HFF-Myc (cell line): ENCODE results near the gene TFG.

Experiments used
- DNase-seq: peaks from one replicate; pipeline ENCODE4 v3.0.0-alpha.2; 2011; ENCODE audit warnings: low read depth; ENCODE audit errors: extremely low read depth
- H3K4me3 ChIP-seq: replicated peaks from 2 replicates; pipeline ENCODE4 v1.5.1; 2011; ENCODE audit warnings: low read depth, mild to moderate bottlenecking, control low read depth, low read length
- TF ChIP-seq, protein P1 (sequence below): IDR thresholded peaks from 2 replicates; pipeline ENCODE4 v1.5.1; 2012; ENCODE audit warnings: mild to moderate bottlenecking, low read depth, low read length, control low read depth; ENCODE audit errors: missing control alignments

The TFG gene

DNA sequence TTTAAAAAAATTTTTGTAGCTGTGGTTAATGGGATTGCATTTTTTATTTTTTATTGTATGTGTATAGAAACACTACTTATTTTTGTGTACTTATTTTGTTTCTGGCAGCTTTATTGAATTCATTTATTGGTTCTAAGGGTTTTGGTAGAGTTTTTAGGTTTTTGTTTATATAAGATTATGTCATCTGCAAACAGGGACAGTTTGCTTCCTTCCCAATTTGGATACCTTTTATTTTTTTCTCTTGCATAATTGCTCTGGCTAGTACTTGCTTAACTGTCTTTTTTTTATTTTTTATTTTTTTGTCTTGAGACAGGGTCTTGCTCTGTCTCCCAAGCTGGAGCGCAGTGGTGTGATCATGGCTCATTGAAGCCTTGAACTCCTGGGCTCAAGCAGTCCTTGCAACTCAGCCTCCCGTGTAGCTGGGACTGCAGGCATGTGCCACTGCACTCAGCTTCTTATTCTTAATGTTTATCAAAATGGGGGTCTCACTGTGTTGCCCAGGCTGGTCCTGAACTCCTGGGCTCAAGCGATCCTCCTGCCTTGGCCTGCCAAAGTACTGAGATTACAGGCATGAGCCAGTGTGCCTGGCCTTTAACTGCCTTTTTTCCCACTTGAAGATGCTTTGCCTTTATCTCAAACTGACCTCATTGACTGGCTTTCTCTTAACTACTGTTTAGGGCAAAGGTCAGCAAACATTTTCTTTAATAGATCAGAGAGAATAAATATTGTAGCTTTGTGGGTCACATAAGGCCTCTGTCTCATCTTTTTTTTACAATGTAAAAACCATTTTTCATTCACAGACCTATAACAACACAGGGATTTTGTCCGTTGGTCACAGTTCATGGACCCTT lies 8.6 kb downstream of the TFG start:
- TF ChIP-seq, protein P1, sequence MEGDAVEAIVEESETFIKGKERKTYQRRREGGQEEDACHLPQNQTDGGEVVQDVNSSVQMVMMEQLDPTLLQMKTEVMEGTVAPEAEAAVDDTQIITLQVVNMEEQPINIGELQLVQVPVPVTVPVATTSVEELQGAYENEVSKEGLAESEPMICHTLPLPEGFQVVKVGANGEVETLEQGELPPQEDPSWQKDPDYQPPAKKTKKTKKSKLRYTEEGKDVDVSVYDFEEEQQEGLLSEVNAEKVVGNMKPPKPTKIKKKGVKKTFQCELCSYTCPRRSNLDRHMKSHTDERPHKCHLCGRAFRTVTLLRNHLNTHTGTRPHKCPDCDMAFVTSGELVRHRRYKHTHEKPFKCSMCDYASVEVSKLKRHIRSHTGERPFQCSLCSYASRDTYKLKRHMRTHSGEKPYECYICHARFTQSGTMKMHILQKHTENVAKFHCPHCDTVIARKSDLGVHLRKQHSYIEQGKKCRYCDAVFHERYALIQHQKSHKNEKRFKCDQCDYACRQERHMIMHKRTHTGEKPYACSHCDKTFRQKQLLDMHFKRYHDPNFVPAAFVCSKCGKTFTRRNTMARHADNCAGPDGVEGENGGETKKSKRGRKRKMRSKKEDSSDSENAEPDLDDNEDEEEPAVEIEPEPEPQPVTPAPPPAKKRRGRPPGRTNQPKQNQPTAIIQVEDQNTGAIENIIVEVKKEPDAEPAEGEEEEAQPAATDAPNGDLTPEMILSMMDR, result no peak
- no peak overlapping the region for H3K4me3 ChIP-seq
- no peak for DNase-seq

DNA sequence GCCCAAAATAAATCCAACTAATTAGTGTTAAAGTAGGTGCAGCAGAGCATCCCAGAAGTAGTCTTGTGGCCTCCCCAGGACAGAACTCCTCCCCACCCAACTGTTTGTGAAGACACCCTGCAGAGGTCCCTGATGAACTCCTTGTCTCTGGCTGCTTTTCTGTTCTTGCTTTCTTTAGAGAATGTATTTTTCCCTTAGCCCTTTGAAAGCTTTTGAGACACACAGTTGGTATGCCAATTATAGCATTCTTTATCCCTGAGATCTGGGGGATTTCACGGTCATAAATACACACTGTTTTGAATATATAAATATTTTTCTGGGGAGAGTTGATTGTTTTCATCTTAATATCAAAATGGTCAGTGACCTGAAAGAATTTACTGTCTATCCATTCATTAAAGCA lies 9.8 kb downstream of the TFG start:
- DNase-seq, result no peak
- TF ChIP-seq, protein P1, result no peak
- H3K4me3 ChIP-seq, result no peak overlapping the region

DNA sequence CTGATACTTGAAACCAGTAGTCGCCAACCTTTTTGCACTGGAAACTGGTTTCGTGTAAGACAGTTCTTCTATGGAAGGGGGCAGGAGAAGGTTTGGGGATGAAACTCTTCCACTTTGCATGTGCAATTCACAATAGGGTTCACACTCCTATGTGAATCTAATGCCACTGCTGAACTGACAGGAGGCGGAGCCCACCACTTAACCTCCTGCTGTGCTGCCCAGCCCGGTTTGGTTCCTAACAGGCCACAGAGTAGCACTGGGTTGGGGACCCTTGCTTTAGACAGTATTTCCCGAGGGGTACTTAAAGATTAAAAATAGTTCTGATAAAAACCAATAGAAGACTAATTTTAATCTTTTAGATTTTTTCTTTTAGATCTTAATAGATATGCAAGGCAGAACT lies 11.1 kb downstream of the TFG start:
- DNase-seq, result no peak
- no peak overlapping the region for H3K4me3 ChIP-seq
- TF ChIP-seq, protein P1, result no peak

DNA sequence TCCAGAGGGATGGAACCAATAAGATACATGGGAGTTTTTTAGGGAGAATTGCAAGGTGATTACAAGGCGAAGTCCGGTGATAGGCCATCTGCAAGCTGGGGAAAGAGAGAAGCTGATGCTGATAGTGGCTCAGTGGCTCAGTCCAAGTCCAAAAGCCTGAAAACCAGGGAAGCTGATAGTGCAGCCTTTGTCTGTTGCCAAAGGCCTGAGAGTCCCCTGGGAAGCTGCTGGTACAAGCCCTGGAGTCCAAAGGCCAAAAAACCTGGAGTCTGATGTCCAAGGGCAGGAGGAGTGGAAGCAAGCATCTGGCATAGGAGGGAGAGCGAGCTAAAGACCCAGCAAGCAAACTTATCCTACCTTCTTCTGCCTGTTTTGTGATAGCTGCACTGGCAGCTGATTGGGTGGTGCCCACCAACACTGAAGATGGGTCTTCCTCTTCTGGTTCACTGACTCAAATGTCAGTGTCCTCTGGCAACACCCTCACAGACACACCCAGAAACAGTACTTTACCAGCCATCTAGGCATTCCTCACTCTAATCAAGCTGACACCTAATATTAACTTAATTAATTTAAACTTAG lies 16.7 kb downstream of the TFG start:
- no peak for DNase-seq
- no peak overlapping the region for H3K4me3 ChIP-seq
- TF ChIP-seq, protein P1, result no peak

DNA sequence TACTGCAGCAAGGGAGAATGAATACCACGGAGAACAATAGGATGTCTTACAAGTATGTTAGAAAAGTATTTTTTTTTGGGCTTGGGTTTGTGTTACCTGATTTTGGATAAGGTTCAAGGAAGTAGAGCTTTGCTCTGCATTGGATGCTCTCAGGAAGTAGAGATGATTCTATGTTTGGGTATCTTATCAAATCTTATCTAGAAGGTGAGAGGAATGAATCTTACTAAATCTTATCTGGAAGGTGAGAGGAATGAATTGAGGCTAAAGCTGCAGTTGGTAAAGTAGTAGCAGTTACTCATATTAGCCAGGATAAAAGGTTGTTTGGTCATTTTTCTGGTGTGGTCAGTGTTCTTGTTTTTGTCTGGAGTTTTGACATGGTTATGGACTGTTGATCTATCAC lies 17.4 kb downstream of the TFG start:
- DNase-seq, result no peak
- TF ChIP-seq, protein P1, result no peak
- no peak overlapping the region for H3K4me3 ChIP-seq

DNA sequence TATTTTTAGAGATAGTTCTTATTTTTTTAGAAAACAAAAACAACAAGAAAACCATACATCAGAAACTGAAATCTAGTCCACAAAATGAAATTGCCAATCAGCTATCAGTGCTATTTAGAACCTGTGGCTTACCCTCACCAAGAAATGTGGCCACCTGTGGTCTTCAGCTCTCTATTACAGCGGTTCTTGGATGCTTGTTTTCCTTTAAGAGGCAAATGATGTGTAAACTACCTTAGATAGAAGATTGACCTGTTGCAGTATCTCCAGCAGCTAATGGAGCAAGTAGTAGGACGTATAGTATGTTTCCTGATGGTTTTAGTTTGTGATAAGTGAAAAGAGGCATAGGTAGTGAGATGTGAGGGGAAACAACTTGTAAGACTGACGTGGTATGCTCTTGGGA lies 21.2 kb downstream of the TFG start:
- TF ChIP-seq, protein P1, result no peak
- no peak overlapping the region for H3K4me3 ChIP-seq
- no peak for DNase-seq
